GM19468 (cell line): ENCODE data around the gene SLC25A23.
"Not testable (repeated sequence)": the region's sequence is repeated elsewhere in the genome, so short reads cannot be mapped to it uniquely, and the experiment has no call there.

Experiments
- ATAC-seq: cut with Tn5 transposase; IDR thresholded peaks from one replicate; pipeline ENCODE4 v1.9.1; 2021; ENCODE audit warnings: mild to moderate bottlenecking, moderate library complexity, moderate number of reproducible peaks; ENCODE audit not compliant: unreplicated experiment; ENCODE audit errors: extremely low read depth

The SLC25A23 gene

DNA sequence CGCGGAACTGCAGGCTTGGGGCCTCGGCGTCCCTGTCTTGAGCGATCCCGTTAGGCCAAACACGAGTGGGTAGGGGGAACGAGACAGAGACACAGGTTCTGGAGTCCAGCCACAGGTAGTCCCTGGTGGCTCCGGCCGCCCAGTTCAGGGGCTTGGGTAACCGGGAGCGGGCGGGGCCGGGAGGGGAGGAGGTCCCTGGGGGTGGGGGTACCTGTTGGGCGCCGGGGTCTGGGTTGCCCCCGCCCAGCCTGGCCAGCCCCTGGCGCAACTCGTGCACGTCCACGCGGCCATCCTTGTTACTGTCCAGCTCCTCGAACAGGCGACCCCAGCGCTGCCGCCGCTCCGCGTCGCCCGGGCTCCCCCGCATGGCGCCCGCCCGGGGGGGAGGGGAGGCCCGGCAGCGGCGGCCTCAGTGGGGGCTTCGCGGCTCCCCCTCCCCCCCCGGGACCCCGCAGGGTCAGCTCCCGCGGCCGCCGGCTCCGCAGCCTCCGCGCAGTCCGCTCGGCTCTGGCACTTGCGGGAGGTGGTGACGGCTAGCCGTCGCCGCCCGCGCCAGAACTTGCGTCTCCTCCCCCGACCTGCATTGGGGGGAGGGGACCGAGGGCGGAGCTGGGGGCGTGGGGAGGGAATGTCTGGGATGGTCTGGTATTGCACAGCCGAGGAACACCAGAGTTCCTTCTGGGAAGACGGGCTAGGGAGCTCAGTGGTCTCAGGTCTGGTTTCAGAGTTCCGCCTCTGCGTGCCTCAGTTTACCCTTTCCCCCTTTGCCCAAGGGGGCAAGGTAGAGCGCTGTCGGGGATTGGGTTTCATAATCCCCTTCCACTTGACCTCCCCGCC is at the start of gene SLC25A23:
SLC25A23 (minus strand) TSS at position 531 of the 837 bp plus-strand sequence; CDS start at position 367, 164 bp downstream.
- peak; percentile 9 for ATAC-seq

GRCh38 chr19:6508028-6508771 is 48.6 kb upstream of the SLC25A23 start:
- ATAC-seq, result not testable (repeated sequence)

DNA sequence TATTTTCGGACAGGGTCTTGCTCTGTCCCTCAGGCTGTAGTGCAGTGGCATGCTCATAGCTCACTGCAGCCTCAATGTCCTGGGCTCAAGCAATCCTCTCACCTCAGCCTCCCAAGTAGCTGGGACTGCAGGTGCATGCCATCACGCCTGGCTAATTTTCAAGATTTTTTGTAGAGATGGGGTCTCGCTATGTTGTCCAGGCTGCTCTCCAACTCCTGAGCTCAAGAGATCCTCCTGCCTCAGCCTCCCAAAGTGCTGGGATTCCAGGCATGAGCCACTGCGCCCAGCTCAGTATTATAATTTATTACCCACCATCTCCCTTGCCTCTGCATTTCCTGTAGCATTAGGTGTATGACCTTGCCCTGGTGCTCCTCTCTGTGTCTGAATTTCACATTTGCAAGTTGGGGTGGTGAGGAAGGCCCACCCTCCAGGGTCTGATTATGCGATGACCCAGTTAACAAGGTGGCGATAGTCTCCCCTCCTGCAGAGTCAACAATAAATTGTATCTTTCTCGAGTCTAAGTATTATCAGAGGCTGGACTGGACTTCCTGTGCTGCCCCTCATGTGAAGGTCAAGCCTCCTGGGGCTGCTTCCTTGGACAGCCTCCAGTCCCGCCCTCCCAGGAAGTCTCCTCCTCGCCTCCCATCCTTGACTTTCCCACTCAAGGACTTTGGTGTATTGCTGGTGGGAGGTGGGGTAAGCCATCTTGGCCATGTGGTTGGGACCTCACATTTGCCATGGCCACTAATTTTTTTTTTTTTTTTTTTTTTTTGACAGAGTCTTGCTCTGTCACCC is 44.0 kb upstream of the SLC25A23 start:
- ATAC-seq, result no peak

- ATAC-seq, result no peak
Measured at GRCh38 chr19:6501740-6502648, 42.4 kb upstream of the SLC25A23 start, which contains the start of gene TUBB4A. Gene TUBB4A, minus strand, starts transcription at chr19:6502309. Its CDS starts 97 bp downstream, at chr19:6502212.

GRCh38 chr19:6500837-6501739 is 41.5 kb upstream of the SLC25A23 start:
- no peak for ATAC-seq

DNA sequence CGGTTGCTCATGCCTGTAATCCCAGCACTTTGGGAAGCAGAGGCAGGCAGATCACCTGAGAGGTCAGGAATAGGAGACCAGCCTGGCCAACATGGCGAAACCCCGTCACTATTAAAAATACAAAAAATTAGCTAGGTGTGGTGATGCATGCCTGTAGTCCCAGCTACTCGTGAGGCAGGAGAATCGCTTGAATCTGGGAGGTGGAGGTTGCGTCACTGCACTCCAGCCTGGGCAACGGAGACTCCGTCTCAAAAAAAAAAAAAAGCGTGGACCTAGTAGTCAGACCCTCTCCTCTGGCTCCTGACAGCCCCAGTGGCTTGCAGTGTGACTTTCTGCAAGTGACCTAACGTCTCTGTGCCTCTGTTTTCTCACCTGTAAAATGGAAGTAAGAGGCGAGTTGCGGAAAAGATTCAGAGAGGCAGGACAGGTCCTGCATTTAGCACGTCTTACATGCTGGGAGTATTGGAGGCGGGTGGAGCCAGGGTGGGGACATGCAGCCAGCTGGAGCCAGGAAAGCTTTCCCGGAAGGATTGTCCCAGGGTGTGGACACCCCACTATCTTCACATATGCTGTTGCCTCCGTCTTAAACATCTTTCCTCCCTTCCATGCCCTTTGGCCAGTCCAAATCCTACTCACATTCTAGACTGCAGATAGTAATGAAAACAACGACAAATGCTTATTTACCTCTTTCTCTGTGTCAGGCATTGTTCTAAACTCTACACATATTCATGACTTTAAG is 39.6 kb upstream of the SLC25A23 start:
- ATAC-seq, result no peak

- ATAC-seq, result no peak
Measured at GRCh38 chr19:6498294-6499036, 38.9 kb upstream of the SLC25A23 start.

DNA sequence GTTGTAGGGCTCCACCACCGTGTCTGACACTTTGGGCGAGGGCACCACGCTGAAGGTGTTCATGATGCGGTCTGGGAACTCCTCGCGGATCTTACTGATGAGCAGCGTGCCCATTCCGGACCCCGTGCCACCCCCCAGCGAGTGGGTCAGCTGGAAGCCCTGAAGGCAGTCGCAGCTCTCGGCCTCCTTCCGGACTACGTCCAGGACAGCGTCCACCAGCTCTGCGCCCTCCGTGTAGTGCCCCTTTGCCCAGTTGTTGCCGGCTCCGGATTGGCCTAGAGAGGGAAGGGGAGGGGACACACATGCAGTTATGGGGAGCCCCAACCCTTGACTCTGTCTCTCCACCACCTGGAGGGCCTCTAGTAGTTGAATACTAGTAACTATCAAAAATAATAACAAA is 36.4 kb upstream of the SLC25A23 start:
- ATAC-seq, result no peak

- no peak for ATAC-seq
Measured at GRCh38 chr19:6494438-6495036, 34.9 kb upstream of the SLC25A23 start.

DNA sequence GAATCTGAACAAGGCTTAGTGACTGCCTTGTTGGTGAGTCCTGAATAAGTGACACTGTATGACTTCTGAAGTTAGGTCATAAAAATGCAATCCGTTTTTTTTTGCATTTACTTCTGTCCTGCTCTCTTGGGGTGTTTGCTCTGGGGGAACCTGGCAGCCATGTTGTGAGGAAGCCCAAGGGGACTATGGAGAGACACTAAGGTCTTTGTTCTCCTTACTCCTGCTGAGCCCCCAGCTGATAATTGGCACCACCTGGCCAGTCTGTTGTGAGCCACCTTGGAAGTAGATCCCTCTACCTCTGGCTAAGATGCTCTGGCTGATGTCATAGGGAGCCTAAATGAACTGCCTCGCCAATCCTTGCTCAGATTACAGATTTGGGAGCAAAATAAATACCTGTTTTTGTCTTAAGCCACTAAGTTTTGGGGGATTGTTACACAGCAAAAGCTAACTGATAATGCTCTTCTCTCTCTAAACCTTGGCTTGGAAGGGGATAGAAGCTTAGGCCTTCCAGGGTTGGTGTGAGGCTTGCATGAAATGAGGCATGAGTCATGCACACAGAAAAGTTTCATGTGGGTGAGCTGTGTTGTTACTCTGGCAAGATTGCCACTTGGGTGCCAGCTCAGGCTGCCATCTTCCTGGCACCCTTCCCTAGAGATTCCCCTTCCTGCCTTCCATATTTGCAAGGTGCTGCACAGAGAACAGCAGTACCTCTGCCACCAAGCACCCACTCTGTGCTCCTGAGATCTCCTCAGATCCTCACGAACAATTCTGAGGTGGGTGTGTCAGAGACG is 32.4 kb upstream of the SLC25A23 start:
- no peak for ATAC-seq

- no peak for ATAC-seq
Measured at GRCh38 chr19:6490134-6490533, 30.5 kb upstream of the SLC25A23 start.

DNA sequence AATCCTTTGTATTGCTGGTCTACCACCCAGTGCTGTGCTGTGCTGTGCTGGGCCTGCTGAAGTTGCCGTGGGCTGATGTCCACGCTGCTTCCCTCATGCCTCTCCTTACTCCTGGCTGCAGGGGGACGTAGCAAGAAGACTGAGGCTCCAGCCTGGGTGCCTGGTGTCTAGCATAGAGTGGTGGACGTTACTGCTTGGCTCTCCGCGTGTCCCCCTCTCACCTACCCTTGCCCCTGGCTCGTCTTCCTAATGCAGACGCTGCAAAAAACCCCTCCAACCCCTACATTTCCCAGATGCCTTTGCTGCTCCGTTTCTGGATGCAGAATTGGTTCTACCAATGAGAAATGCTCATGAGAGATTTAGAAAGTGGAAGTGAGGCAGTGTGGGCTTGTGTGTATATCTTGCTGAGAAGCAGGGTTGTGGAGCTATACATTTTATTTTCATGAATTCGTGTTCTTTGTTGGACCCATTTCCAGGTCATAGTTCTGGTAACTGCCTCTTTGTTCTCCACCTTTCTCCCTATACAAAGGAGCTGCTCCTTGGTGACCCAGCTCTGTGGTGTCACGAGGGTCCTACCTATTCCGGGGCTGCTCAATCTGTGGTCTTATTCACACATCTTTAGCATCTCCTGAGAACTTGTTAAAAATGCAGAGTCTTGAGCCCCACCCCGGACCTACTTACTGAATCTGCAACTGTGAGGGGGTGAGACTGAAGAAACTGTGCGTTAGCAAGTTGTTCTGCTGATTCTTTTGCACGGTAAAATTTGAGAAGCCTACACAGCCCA is 29.9 kb upstream of the SLC25A23 start:
- no peak for ATAC-seq

DNA sequence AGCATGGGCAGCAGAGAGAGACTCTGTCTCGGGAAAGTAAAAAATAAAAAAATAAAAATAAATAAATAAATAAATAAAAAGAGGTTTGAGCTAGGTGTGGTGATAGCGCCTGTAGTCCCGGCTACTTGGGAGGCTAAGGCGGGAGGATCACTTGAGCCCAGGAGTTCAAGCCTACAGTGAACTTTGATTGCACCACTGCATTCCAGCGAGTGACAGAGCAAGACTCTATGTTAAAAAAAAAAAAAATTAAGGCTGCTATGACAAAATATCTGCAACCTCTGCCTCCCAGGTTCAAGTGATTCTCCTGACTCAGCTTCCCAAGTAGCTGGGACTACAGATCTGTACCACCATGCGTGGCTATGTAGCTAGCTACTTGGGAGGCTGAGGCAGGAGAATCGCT is 25.2 kb upstream of the SLC25A23 start:
- ATAC-seq, result no peak

- ATAC-seq, result no peak
Measured at GRCh38 chr19:6484230-6484629, 24.6 kb upstream of the SLC25A23 start.

DNA sequence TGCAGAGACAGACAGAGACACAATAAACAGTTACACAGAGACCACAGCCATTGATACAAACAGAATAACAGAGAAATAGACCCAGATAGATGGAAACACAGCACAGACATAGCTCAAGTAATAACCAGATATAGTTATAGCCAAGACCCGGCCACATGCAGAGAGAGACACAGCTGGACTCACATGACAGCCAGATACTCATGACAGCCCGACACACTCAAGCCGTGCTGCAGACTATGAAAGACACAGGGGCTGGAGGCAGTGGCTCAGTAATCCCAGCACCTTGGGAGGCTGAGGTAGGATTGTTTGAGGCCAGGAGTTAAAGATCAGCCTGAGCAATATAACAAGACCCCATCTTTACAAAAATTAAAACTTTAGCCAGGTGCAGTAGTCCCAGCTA is 23.6 kb upstream of the SLC25A23 start:
- no peak for ATAC-seq
